Measurements from ENCODE around the gene TGFBI.

GRCh38 chr5:135986891-135987401 lies 41.8 kb upstream of the TGFBI start:
- TF ChIP-seq CTCF (IDR thresholded peaks at IDR 0.05) (no peak), POLR2A (IDR thresholded peaks at IDR 0.05) (no peak)

All from thyroid gland (tissue), 4 donors.